ENCODE measurements around the gene EDNRA.

- TF ChIP-seq CTCF (IDR thresholded peaks at IDR 0.05; ENCODE audit: low read length) (no peak), EZH2 (IDR thresholded peaks at IDR 0.05; ENCODE audit: borderline replicate concordance, low read length) (no peak)
Observed at GRCh38 chr4:147546349-147546748, 65.5 kb downstream of the EDNRA start.

Data from OCI-LY1 (cell line).